GM06990 (cell line): Measurements from ENCODE around the gene RBM27.
"Not testable (repeated sequence)": the region's sequence is repeated elsewhere in the genome, so short reads cannot be mapped to it uniquely, and the experiment has no call there.

Experiments used
- DNase-seq: peaks from one replicate; pipeline ENCODE4 v3.0.0-alpha.2; 2011; ENCODE audit not compliant: insufficient read length; ENCODE audit errors: extremely low read depth
- H3K27me3 ChIP-seq: replicated peaks from 2 replicates; pipeline ENCODE4 v1.6.0; 2011; ENCODE audit warnings: low read length; ENCODE audit not compliant: control insufficient read depth, insufficient read depth
- H3K36me3 ChIP-seq: 2 replicates; pipeline ENCODE4 v1.5.1; 2011; ENCODE audit warnings: low read length; ENCODE audit not compliant: control insufficient read depth, insufficient read depth
- H3K4me3 ChIP-seq: replicated peaks from 2 replicates; pipeline ENCODE4 v1.5.1; 2011; ENCODE audit warnings: low read depth, mild to moderate bottlenecking, control low read depth, low read length
- CTCF ChIP-seq: IDR thresholded peaks from 2 replicates; pipeline ENCODE4 v1.5.1; 2011; ENCODE audit warnings: low read length, control low read depth, mild to moderate bottlenecking, inconsistent platforms; ENCODE audit not compliant: insufficient read depth, poor library complexity, severe bottlenecking

The RBM27 gene

GRCh38 chr5:146203872-146204192 is 427 bp downstream of the RBM27 start:
- no peak for TF ChIP-seq CTCF
- H3K4me3 ChIP-seq, result peak overlapping the region; percentile 97
- DNase-seq, result no peak

GRCh38 chr5:146205499-146206202 is 2.2 kb downstream of the RBM27 start:
- H3K27me3 ChIP-seq, result no peaks in the 10 kb centered on the region
- H3K4me3 ChIP-seq, result peak overlapping the region; percentile 97
- DNase-seq, result no peak
- TF ChIP-seq CTCF, result no peak
- no peaks in the 10 kb centered on the region for H3K36me3 ChIP-seq

More at GRCh38 chr5:146203872-146204192, 427 bp downstream of the RBM27 start:
- no peaks in the 10 kb centered on the region for H3K36me3 ChIP-seq
- no peaks in the 10 kb centered on the region for H3K27me3 ChIP-seq

- H3K4me3 ChIP-seq, result peak overlapping the region; percentile 14
- H3K36me3 ChIP-seq, result no peaks in the 10 kb centered on the region
- DNase-seq, result no peak
- no peak for TF ChIP-seq CTCF
- H3K27me3 ChIP-seq, result no peaks in the 10 kb centered on the region
Measured at GRCh38 chr5:146206257-146206656, 2.9 kb downstream of the RBM27 start.

- DNase-seq, result no peak
- no peak overlapping the region for H3K4me3 ChIP-seq
- H3K27me3 ChIP-seq, result no peaks in the 10 kb centered on the region
- no peaks in the 10 kb centered on the region for H3K36me3 ChIP-seq
- peak; percentile 13 for TF ChIP-seq CTCF
Measured at GRCh38 chr5:146208916-146209522, 5.6 kb downstream of the RBM27 start.

GRCh38 chr5:146209714-146210113 is 6.3 kb downstream of the RBM27 start:
- no peak for TF ChIP-seq CTCF
- Histone ChIP-seq H3K27me3 (no peaks in the 10 kb centered on the region), H3K4me3 (no peak overlapping the region), H3K36me3 (no peaks in the 10 kb centered on the region)
- no peak for DNase-seq

GRCh38 chr5:146210810-146211209 is 7.4 kb downstream of the RBM27 start:
- H3K4me3 ChIP-seq, H3K36me3 ChIP-seq, DNase-seq, H3K27me3 ChIP-seq: not testable (repeated sequence)
